K562 (cell line): ENCODE data around the gene BOC. TPM values are rescaled to one million over a fixed set of nuclear protein-coding genes. Genes with fewer than 3 reads are reported as not detected.

Experiments used
- ATAC-seq: fragments of 200-7000 bp; cut with Tn5 transposase; 3 replicates; pipeline ENCODE4 v1.9.1; 2020; ENCODE audit warnings: moderate library complexity
- BruUV-seq: library from RNA; stranded (reverse); fragments of 400-500 nt; replicated peaks from 2 replicates; lab custom pipeline; 2021; lab: Mats Ljungman, UMichigan
- CTCF ChIA-PET: fragments of 300-600 bp; formaldehyde crosslinking; extraction: SDS; loops from one replicate; lab custom pipeline; 2021; ENCODE audit warnings: low intra/inter-chr PET ratio; lab: Yijun Ruan, JAX
- POLR2A ChIA-PET: fragments of 300-600, 350-650 bp; sonication (Branson Sonifier 250); formaldehyde crosslinking; extraction: SDS; loops from one replicate; lab custom pipeline; 2021; ENCODE audit warnings: antibody characterized with exemption, inconsistent platforms; lab: Yijun Ruan, JAX
- DNase-seq, 4 experiments: peaks; one replicate each; pipeline versions ENCODE4 v3.0.0 to v3.0.0-alpha.2; 2011 to 2018; ENCODE audit warnings: low spot score in 3 of 4, mixed read lengths in 3 of 4; ENCODE audit errors: extremely low read depth in 1 of 4
- FAIRE-seq: peaks from 2 replicates; lab custom pipeline; 2011; peaks lifted over from hg19 to GRCh38; lab: Jason Lieb, UNC
- H2AFZ ChIP-seq: 2 replicates; pipeline ENCODE4 v1.6.0; 2011; ENCODE audit warnings: low read depth, low read length, control low read depth, inconsistent platforms
- H3K27ac ChIP-seq: fragments of 200-600 bp; 3 replicates; pipeline ENCODE4 v1.8.0; 2011; ENCODE audit warnings: low read depth, mild to moderate bottlenecking, control low read depth, inconsistent platforms, low read length, moderate library complexity, mixed read lengths; ENCODE audit errors: extremely low read depth
- H3K27me3 ChIP-seq, 2 experiments: fragments of 300-600 bp in 1 of 2; 2 replicates in 1 of 2; 3 replicates in 1 of 2; pipeline versions ENCODE4 v1.6.0 to v1.8.0; 2011; ENCODE audit warnings: inconsistent platforms in 2 of 2, low read length in 2 of 2, mild to moderate bottlenecking in 1 of 2, mixed read lengths in 1 of 2, moderate library complexity in 1 of 2; ENCODE audit not compliant: control insufficient read depth in 2 of 2, insufficient read depth in 2 of 2
- H3K36me3 ChIP-seq: fragments of 300-600 bp; 3 replicates; pipeline ENCODE4 v1.8.0; 2011; ENCODE audit warnings: mild to moderate bottlenecking, low read length, inconsistent platforms; ENCODE audit not compliant: control insufficient read depth, insufficient read depth
- H3K4me1 ChIP-seq, 2 experiments: fragments of 200-600 bp in 1 of 2; replicated peaks in 1 of 2; 2 replicates in 1 of 2; 3 replicates in 1 of 2; pipeline versions ENCODE4 v1.5.1 to v1.8.0; 2011; ENCODE audit warnings: inconsistent platforms in 2 of 2, low read length in 2 of 2, mild to moderate bottlenecking in 1 of 2, mixed read lengths in 1 of 2, moderate library complexity in 1 of 2; ENCODE audit not compliant: control insufficient read depth in 2 of 2, insufficient read depth in 2 of 2
- H3K4me2 ChIP-seq: 2 replicates; pipeline ENCODE4 v1.6.1; 2011; ENCODE audit warnings: low read length, control low read depth, inconsistent platforms, mixed read lengths; ENCODE audit not compliant: insufficient read depth
- H3K4me3 ChIP-seq: fragments of 200-600 bp; sonication (generic), shearing (Covaris generic); 2 replicates; pipeline ENCODE4 v1.5.1; 2016; ENCODE audit warnings: control low read depth, inconsistent platforms
- H3K79me2 ChIP-seq: fragments of 200-600 bp; 3 replicates; pipeline ENCODE4 v1.8.0; 2011; ENCODE audit warnings: low read length, inconsistent platforms; ENCODE audit not compliant: control insufficient read depth, insufficient read depth
- H3K9ac ChIP-seq, 2 experiments: 2 replicates each; pipeline versions ENCODE4 v1.6.0 to v1.6.1; 2011; ENCODE audit warnings: low read depth in 2 of 2, low read length in 2 of 2, control low read depth in 1 of 2, inconsistent platforms in 1 of 2, mild to moderate bottlenecking in 1 of 2, mixed read lengths in 1 of 2; ENCODE audit not compliant: insufficient read depth in 1 of 2
- H3K9me1 ChIP-seq: one replicate; pipeline ENCODE4 v1.6.0; 2011; ENCODE audit warnings: inconsistent platforms, mild to moderate bottlenecking, low read length, moderate library complexity; ENCODE audit not compliant: control insufficient read depth, insufficient read depth
- H3K9me3 ChIP-seq: replicated peaks from 2 replicates; pipeline ENCODE4 v1.5.1; 2011; ENCODE audit warnings: low read depth, low read length, inconsistent platforms; ENCODE audit not compliant: control insufficient read depth, insufficient read depth
- H4K20me1 ChIP-seq: replicated peaks from 2 replicates; pipeline ENCODE4 v1.6.1; 2011; ENCODE audit warnings: low read length, inconsistent platforms, mixed read lengths; ENCODE audit not compliant: control insufficient read depth, insufficient read depth
- ARID4B ChIP-seq: sonication (generic); formaldehyde crosslinking; IDR thresholded peaks from 2 replicates; pipeline ENCODE4 v1.8.0; 2022; ENCODE audit warnings: mild to moderate bottlenecking, missing genetic modification reagents
- NR2F6 ChIP-seq: fragments of 450-650 bp; formaldehyde crosslinking; IDR thresholded peaks from 2 replicates; pipeline ENCODE4 v1.4.0; 2020; ENCODE audit warnings: mild to moderate bottlenecking
- RBM17 ChIP-seq: fragments of 200-400 bp; formaldehyde crosslinking; IDR thresholded peaks from 2 replicates; pipeline ENCODE4 v1.6.1; 2017; ENCODE audit warnings: low read depth, mild to moderate bottlenecking, low read length, borderline replicate concordance
- SFPQ ChIP-seq: fragments of 200-400 bp; formaldehyde crosslinking; IDR thresholded peaks from 2 replicates; pipeline ENCODE4 v1.6.1; 2017; ENCODE audit warnings: mild to moderate bottlenecking, low read depth, low read length, moderate library complexity
- SRSF7 ChIP-seq: fragments of 200-400 bp; formaldehyde crosslinking; optimal IDR thresholded peaks from 2 replicates; pipeline ENCODE3; 2017; ENCODE audit warnings: mild to moderate bottlenecking, low read depth, low read length
- WGBS: fragments of 100-300 bp; shearing (Covaris generic); methylation state at CpG from one replicate; pipeline ENCODE4 v1.1.6; 2016; ENCODE audit warnings: low coverage, mixed read lengths; ENCODE audit not compliant: insufficient coverage; ENCODE audit errors: missing lambda C conversion rate; 5-methylcytosine and 5-hydroxymethylcytosine counted together
- in situ Hi-C: fragments of 300-500 bp; cut with MboI; formaldehyde crosslinking; loops from 4 replicates; pipeline ENCODE4 v1.15.0; 2018; ENCODE audit warnings: inconsistent platforms, mixed read lengths
- intact Hi-C: fragments of 100-400 bp; cut with micrococcal nuclease; formaldehyde crosslinking; loops from 2 replicates; pipeline ENCODE4 v1.14.2; 2022
- polyA plus RNA-seq, 8 experiments: library from polyadenylated mRNA; depleted of rRNA in 4 of 8; stranded (reverse) in 5 of 8; unstranded in 3 of 8; fragments of >200 nt; fragmentation: Nextera tagmentation in 2 of 8; fragmentation: Illumina TruSeq in 1 of 8; extraction: Ambion mirVana in 2 of 8; extraction: Trizol in 1 of 8; gene quantifications; 2 replicates each; pipeline versions ENCODE4 v1.2.1 to v1.2.3, GENCODE V29; 2011 to 2014; ENCODE audit warnings: inconsistent platforms in 1 of 8, missing spikeins in 1 of 8
- total RNA-seq, 7 experiments: library from RNA; depleted of rRNA in 6 of 7; stranded (reverse); fragments of >200 nt in 6 of 7; fragmentation: Illumina TruSeq in 2 of 7; extraction: Trizol in 2 of 7; gene quantifications; 2 replicates each; pipeline versions ENCODE4 v1.2.1 to v1.2.3, GENCODE V29; 2011 to 2021; ENCODE audit warnings: low replicate concordance in 1 of 7

Gene BOC
- total and polyA plus RNA-seq, 9 of the 15 experiments (the other 6 are each of a cell fraction or from before 2014, with no cell fraction given): not detected

GRCh38 chr3:113249111-113249510 is 37.8 kb downstream of the BOC start:
- no peaks in the 10 kb centered on the region for H3K36me3 ChIP-seq
- H3K27me3 ChIP-seq: peaks cover 0 to 29% of the 10 kb centered on the region in 2 experiments; a peak in 3 of 5 replicates
- ChIA-PET POLR2A (no interaction called here), CTCF (no interaction called here)
- no peaks in the 10 kb centered on the region for H3K9me3 ChIP-seq
- H2AFZ ChIP-seq: no peak overlapping the region
- FAIRE-seq (no peak), ATAC-seq (no peak), DNase-seq (no peak)
- H3K4me2 ChIP-seq: no peak overlapping the region
- no TSS peak for BruUV-seq
- in situ Hi-C loops (no loop called here), intact Hi-C loops (no loop called here)
- H3K9ac ChIP-seq: no peak overlapping the region
- H3K4me3 ChIP-seq: no peak overlapping the region
- WGBS: 0% methylated on average over 3 of the region's 3 CpGs
- no peaks in the 10 kb centered on the region for H4K20me1 ChIP-seq
- H3K79me2 ChIP-seq: no peaks in the 10 kb centered on the region
- no peaks in the 10 kb centered on the region for H3K4me1 ChIP-seq
- no peak for TF ChIP-seq ARID4B (CRISPR knock-in tag)
- no peak for TF ChIP-seq NR2F6
- TF ChIP-seq RBM17: no peak
- TF ChIP-seq SRSF7: no peak
- no peak for TF ChIP-seq SFPQ
- no peaks in the 10 kb centered on the region for H3K9me1 ChIP-seq
- no peak overlapping the region for H3K27ac ChIP-seq
